ENCODE results near the gene INPP5D. TPM values are rescaled to one million over a fixed set of nuclear protein-coding genes. Genes with fewer than 3 reads are reported as not detected.

Gene INPP5D
- total and polyA plus RNA-seq, 2 donors (not counting 1 experiment from before 2014, with no cell fraction given): 0.01 to 0.33 TPM

- peak overlapping the region; percentile 74 for H3K4me2 ChIP-seq (ENCODE audit: extremely low read depth, insufficient read depth, low read length)
- H3K4me1 ChIP-seq (ENCODE audit: control insufficient read depth, extremely low read depth, insufficient read depth, low read length): no peaks in the 10 kb centered on the region
- H3K9ac ChIP-seq (ENCODE audit: insufficient read depth, low read length): peak overlapping the region; percentile 33
- peaks cover 37% of the 10 kb centered on the region for H3K79me2 ChIP-seq (ENCODE audit: control insufficient read depth, insufficient read depth, low read length)
- H4K20me1 ChIP-seq (ENCODE audit: control insufficient read depth, extremely low read depth, insufficient read depth, low read length): no peaks in the 10 kb centered on the region
- peak overlapping the region in 3 of 4 experiments; percentile 33 to 87 (median 78) for H3K4me3 ChIP-seq (replicated peaks in 1 of 4; ENCODE audit: control extremely low read depth in 1 of 4, insufficient read depth in 1 of 4, low read depth in 3 of 4, low read length in 4 of 4)
- no peaks in the 10 kb centered on the region for H3K27me3 ChIP-seq (ENCODE audit: control insufficient read depth, insufficient read depth, low read length)
- no peak for DNase-seq (ENCODE audit: low read depth in 2 of 2)
- H3K27ac ChIP-seq (ENCODE audit: insufficient read depth, low read length): peak overlapping the region; percentile 63
- H3K36me3 ChIP-seq (ENCODE audit: control insufficient read depth, insufficient read depth, low read length): no peaks in the 10 kb centered on the region
- no peak for TF ChIP-seq CTCF (conservative IDR thresholded peaks at IDR 0.05 in 1 of 2, IDR thresholded peaks at IDR 0.05 in 1 of 2; ENCODE audit: low read depth in 1 of 2, low read length in 2 of 2)
- no peak for TF ChIP-seq EZH2 (IDR thresholded peaks at IDR 0.05; ENCODE audit: low read length, missing control alignments)
- H3K9me3 ChIP-seq (ENCODE audit: control insufficient read depth, insufficient read depth, low read depth, low read length): no peaks in the 10 kb centered on the region
- peak overlapping the region; percentile 79 for H2AFZ ChIP-seq (ENCODE audit: low read length)
These were observed 190.8 kb downstream of the INPP5D start for GRCh38 chr2:233250985-233251305.

- TF ChIP-seq EZH2 (IDR thresholded peaks at IDR 0.05; ENCODE audit: low read length, missing control alignments) (no peak), CTCF (conservative IDR thresholded peaks at IDR 0.05 in 1 of 2, IDR thresholded peaks at IDR 0.05 in 1 of 2; ENCODE audit: low read depth in 1 of 2, low read length in 2 of 2) (peak; percentile 82 to 92)
- Histone ChIP-seq H3K27ac (ENCODE audit: insufficient read depth, low read length) (peak within 1 kb of the TSS; percentile 73), H3K27me3 (ENCODE audit: control insufficient read depth, insufficient read depth, low read length) (no peaks in the 10 kb centered on the region), H3K4me3 (replicated peaks in 1 of 4; ENCODE audit: control extremely low read depth in 1 of 4, insufficient read depth in 1 of 4, low read depth in 3 of 4, low read length in 4 of 4) (peak within 1 kb of the TSS; percentile 78 to 95 (median 90)), H3K36me3 (ENCODE audit: control insufficient read depth, insufficient read depth, low read length) (peaks cover 2% of the 10 kb centered on the region), H3K9me3 (ENCODE audit: control insufficient read depth, insufficient read depth, low read depth, low read length) (no peaks in the 10 kb centered on the region), H4K20me1 (ENCODE audit: control insufficient read depth, extremely low read depth, insufficient read depth, low read length) (no peaks in the 10 kb centered on the region), H3K4me2 (ENCODE audit: extremely low read depth, insufficient read depth, low read length) (peak within 1 kb of the TSS; percentile 81), H3K79me2 (ENCODE audit: control insufficient read depth, insufficient read depth, low read length) (peaks cover 37% of the 10 kb centered on the region), H3K4me1 (ENCODE audit: control insufficient read depth, extremely low read depth, insufficient read depth, low read length) (no peaks in the 10 kb centered on the region), H3K9ac (ENCODE audit: insufficient read depth, low read length) (peak within 1 kb of the TSS; percentile 87), H2AFZ (ENCODE audit: low read length) (peak within 1 kb of the TSS; percentile 91)
- peak; percentile 95 for DNase-seq (ENCODE audit: low read depth in 2 of 2)
These were observed 191.4 kb downstream of the INPP5D start, which contains the start of gene ATG16L1 for GRCh38 chr2:233251306-233252116. Gene ATG16L1, plus strand, starts transcription at chr2:233251673. Its CDS starts 155 bp downstream, at chr2:233251828.

GRCh38 chr2:233252227-233252626, 192.1 kb downstream of the INPP5D start:
- Histone ChIP-seq H3K27ac (ENCODE audit: insufficient read depth, low read length) (peak overlapping the region; percentile 73), H3K9ac (ENCODE audit: insufficient read depth, low read length) (peak overlapping the region; percentile 87), H4K20me1 (ENCODE audit: control insufficient read depth, extremely low read depth, insufficient read depth, low read length) (no peaks in the 10 kb centered on the region), H3K27me3 (ENCODE audit: control insufficient read depth, insufficient read depth, low read length) (no peaks in the 10 kb centered on the region), H3K79me2 (ENCODE audit: control insufficient read depth, insufficient read depth, low read length) (peaks cover 37% of the 10 kb centered on the region), H2AFZ (ENCODE audit: low read length) (peak overlapping the region; percentile 91), H3K9me3 (ENCODE audit: control insufficient read depth, insufficient read depth, low read depth, low read length) (no peaks in the 10 kb centered on the region), H3K4me1 (ENCODE audit: control insufficient read depth, extremely low read depth, insufficient read depth, low read length) (no peaks in the 10 kb centered on the region), H3K4me2 (ENCODE audit: extremely low read depth, insufficient read depth, low read length) (peak overlapping the region; percentile 81), H3K4me3 (replicated peaks in 1 of 4; ENCODE audit: control extremely low read depth in 1 of 4, insufficient read depth in 1 of 4, low read depth in 3 of 4, low read length in 4 of 4) (peak overlapping the region; percentile 78 to 95 (median 90)), H3K36me3 (ENCODE audit: control insufficient read depth, insufficient read depth, low read length) (peaks cover 2% of the 10 kb centered on the region)
- TF ChIP-seq EZH2 (IDR thresholded peaks at IDR 0.05; ENCODE audit: low read length, missing control alignments) (no peak), CTCF (conservative IDR thresholded peaks at IDR 0.05 in 1 of 2, IDR thresholded peaks at IDR 0.05 in 1 of 2; ENCODE audit: low read depth in 1 of 2, low read length in 2 of 2) (no peak)
- DNase-seq (ENCODE audit: low read depth in 2 of 2): no peak

Data from fibroblast of lung (primary cell).